HG03280 (cell line): ENCODE measurements around the gene TLE7.

Experiments
- ATAC-seq: cut with Tn5 transposase; IDR thresholded peaks from one replicate; pipeline ENCODE4 v1.9.1; 2021; ENCODE audit warnings: mild to moderate bottlenecking, moderate library complexity; ENCODE audit not compliant: unreplicated experiment

Gene TLE7

DNA sequence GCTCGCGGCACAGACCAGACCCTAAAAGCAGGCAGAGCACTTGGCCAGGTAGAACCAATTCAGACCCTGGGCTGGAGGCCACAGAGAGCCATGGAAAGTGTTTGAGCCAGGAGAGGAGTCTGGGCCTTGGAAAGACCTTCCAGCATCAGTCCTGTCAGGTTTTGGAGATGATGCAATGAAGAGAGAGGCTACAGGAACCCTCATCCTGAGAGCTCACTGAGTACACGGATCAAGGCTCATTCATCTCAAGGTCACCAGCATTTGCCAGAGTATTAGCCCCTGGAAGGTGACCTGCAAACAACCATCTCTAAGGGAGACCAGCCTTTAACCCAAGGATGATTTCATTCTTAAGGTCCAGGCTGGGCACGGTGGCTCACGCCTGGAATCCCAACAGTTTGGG, 27.8 kb downstream of the TLE7 start:
- no peak for ATAC-seq

DNA sequence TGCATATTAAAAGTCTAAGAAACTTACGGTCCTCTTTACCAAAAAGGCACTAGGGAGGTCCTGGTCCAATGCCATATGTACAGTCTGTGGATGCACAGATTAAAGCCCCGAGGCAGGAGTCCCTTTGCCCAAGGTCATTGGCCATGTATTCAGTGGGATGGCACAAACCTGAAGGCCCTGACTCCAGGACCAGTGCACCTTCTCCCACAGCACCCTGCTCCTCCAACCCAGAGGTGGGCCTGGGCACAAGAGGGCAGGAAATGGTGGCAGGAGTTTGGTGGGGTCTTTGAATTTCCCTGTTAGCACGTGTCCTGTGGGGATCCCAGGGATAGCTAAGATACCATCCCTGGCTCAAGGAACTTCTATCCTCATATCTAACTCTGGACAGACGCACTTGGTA, 28.5 kb downstream of the TLE7 start:
- ATAC-seq = no peak

DNA sequence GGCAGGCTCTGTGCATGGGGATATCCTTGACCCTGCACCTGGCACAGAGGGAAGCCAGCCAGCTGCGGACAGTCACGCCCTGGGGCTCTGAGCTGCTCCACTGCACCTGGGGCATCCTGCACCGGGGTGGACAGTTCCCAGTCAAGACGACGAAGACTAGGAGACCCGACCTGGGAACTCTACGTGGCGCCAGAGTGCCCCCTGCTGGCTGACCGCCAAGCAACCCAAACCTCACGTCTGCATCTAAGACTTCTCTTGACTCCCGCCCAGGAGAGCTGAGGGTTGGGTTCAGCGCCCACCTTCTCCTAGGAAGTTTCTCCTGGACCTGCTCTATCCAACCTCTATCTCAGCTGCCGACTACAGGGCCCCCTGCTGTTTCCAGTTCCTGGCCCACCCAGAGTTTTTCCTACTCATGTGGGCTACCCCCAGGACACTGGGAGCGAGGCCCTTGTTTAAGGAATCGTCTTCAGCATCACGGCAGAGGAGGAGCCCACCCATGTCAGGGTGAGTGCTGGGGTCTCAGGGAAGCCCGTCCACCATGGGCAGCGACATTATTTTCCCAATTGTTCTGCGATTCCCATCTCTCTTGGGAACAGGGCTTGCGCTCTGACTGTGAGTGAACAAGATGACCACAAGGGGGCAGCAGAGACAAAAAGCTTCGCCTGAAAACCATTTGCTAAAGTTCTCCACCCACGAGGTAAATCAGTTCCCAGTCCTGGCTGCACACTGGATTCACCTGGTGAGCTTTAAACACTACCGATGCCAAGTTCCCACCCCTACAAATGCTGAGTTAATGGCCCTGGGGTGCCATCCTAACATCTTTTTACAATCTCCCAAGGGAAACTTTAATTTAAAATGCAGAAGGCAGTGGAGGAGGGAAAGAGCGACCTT, 29.3 kb downstream of the TLE7 start:
- ATAC-seq = no peak

DNA sequence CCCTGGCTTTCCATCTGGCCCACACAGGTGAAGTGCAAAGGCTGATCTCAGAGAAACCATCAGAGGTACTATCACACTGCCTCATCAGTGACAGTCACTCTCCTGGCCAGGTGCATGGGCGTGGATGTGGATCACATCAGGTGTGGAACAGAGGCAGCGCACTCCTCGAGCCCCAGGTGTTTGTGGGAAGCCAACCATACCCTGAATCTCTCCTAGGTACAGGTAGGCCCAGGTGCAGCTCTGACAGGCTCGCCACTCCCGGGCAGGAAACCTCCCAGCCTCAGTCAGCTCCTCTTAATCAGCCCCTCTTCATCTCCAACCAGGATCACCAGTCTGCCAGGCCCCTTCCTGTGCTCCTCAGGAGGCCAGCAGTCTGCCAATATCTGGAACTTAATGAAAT, 31.7 kb downstream of the TLE7 start:
- no peak for ATAC-seq

DNA sequence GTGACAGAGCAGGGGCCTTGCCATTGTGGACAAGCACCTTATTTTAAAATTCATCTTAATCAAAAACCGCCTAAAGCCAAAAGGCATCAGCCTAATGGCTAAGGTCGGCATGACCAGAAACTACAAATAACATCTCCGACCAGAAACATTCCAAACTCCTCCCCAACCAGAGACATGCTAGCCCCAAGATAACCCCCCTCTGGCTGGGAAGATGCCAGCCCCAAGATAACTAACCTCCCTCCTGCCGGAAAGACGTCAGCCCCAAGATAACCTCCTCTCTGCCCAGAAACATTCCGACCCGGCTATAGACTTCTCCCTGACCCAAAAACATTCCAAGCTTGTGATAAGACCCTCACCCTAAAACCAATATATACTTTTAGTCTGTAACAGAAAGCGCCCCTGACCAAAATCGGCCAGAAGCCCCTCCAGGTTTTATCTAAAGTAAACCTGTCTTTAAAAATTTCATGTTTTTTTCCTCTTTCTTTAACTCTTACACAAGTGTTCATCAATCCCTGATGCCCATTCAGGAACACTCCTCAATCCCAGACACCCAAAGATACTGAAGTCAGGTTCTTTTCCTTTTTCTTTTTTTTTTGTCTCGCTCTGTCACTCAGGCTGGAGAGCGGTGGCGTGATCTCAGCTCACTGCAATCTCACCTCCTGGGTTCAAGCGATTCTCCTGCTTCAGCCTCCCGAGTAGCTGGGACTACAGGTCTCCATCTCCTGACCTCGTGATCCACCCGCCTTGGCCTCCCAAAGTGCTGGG, 32.7 kb downstream of the TLE7 start:
- ATAC-seq = no peak

DNA sequence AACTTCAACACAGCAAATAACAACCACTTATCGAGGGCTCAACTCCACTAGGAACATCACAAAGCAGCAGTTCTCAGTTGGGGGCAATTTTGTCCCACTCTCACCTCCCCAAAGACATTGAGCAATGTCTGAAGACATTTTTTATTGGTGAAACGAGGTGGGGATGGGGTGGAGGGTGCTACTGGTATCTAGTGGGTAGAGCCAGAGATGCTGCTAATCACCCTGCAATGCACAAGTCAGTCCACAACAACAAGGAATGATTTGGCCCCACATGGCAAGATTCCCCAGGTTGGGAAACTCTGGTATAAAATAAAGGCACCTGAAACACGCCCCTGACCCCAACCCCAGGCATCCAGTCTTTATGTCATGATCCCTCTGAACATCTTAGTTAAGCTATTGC, 33.3 kb downstream of the TLE7 start:
- no peak for ATAC-seq

DNA sequence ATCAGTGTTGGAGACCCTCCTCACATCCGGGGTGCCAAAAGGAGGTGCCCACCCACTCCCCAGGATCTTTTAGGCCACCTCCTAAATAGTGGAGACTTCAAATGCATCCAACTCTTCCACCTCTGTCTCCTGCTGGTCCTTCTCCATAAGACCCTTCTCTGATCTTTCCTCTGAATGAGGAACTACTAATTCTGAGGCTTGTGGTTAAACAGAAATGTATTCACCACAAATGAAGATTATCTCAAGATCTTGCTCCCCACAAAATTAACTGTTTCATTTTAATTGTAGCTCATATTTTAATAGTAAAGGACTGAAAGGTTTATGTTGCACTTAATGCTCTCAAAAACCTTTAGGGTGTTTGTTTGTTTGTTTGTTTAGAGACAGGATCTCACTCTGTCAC, 34.1 kb downstream of the TLE7 start:
- ATAC-seq = no peak

DNA sequence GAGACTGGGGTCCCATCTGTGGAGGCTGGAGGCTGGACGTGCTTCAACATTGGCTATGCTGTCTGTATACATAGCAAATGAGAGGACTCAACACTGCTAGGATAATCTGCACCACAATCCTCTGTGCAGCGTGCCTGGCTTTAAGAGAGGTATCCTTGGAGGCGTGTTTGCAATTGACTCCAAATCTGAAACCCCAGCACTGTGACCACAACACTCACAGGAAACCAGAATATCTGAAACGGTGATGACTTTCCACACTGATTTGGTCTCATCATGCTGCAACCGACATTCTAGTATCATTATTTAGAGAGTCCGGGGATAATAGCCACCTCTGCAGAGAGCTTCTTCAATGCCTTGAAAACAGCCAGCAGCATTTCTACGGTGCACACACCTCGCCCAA, 35.1 kb downstream of the TLE7 start:
- ATAC-seq = no peak

DNA sequence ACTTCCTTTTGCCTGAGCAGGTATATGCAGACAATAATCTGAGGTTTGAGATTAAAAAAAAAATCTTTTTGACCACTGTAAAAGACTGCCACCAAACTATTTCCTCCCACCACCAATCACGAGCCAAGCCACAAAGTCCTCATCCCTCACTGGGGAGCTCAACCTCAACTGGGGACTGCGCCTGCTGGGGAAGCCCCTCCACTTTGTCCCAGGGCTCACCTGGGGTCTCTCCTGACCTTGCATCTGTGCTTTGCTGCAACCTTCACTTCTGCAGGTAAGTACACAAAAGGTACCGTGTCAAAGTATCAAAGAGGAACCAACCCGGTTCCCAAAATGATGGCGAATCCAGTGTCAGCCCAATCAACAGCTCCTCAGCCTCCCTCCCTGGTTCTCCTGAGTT, 35.5 kb downstream of the TLE7 start:
- no peak for ATAC-seq

DNA sequence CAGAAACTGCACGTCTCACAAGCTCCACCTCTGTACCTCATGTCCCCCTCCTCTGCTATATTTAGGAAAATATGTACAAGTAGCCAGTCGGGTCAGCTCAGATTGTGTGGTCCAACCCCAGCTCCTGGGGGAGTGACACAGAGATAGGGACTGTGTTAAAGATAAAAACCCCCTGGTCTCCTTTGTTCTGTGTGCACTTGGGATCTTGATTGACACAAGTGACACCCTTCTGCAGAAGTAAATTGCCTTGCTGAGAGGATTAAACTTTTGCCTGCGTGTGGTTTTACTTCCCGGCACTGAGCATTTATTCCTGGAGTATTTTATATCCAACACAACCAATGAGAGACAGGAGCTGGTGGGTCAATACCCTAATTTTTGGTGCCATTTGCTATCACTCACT, 37.5 kb downstream of the TLE7 start:
- no peak for ATAC-seq

DNA sequence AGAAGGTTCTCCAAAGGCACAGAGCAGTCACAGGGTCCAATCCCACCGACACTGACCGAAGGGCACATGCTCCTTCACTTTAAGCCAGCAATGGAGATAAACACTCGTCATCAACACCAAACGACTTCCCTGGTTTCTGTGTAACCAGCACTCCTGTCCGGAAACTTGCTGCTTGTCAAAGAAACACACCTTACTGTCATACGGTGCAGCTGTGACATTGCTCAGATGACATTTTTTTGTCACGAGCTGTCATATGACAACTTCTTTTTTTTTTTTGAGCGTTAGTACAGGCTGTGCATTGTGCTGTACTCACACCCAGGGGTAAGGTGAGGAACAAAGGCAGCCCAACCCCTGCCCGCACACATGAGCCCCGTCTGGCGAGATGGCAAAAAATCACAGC, 39.2 kb downstream of the TLE7 start:
- no peak for ATAC-seq

DNA sequence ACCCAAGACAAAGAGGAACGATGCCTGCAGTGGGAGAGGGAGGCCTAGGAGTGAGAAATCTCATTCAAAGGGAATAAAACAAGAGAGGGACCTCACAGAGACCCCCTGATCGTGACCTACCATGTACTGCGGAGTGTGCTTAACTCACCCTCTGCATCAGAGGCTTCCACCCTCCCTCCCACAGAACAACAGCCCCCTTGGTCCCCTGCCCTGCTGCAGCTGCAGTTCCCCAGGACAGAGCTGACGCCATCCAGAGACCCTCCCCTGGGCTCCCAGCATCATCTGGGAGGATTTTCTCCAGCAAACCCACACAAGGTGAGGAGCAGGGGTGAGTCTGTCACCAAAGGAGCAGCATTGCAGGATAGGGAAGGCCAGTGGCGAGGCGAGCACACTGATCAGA, 39.8 kb downstream of the TLE7 start:
- no peak for ATAC-seq

DNA sequence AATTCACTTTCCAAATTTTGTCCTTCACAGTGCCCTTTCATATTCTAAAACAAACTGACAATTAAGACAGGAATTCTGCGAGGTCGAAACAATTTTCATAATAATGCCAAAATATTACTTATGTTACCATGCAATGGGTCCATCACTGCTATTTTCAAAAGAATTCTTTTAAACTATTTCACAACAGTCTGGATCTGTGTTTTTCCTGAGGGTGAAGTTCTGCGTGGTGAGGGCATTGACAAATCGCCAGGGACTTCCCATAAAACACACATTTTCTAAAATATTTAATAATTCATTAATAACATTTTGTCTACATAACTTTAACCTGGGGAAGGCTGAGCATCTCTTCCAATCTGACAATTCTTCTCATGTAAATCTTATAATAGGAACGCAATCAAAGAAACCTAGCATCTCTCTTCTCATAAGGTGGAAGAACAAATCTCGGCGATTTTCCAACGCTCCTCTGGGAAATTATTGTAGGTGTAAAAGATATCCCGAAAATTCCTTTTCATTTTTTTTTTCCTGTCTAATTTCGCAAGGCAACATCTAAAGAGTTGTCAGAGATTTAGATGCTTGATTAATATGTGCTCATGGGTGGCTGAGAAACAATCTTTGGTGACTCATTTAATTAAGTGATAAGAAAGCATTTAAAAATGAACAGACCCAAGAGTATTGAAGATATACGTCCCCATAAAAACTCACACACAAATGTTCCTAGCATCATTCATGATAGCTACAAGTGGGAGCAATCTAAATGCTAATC, 41.9 kb downstream of the TLE7 start:
- ATAC-seq = no peak

DNA sequence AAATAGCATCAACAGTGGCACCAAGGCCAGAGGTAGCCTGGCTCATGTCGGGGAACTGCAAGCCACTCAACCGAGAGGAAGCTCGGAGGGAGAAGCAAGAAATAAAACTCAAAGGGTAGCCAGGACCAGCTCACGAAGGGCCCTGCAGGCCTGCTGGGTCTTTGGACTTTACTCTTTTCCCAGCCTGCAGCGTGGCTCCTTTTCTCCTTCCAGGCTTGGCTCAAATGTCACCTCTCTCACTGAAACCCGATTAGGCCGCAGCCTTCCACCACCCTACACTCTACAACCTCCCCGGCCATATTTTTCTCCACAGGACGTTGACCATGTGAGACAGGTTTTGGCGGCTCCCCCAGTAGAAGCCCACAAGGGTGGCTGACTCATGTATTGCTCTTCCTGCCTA, 45.3 kb downstream of the TLE7 start:
- no peak for ATAC-seq

DNA sequence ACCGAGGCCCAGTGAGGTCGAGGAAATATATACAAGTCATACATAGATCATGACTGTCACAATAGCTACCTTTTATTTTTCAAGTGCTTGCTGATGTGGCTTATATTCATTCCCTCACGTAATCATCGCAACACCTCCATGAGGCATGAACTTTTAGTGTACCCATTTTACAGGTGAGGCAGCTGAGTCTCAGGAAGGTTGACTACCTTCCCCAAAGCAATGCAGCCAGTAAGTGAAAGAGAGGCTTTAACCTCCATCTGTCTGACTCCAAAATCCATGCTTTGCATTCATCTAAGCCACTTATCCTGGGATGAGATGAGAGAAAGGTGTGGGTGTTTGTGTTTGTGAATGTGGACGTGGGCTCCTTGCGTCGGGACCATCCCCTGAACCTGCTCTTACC, 52.5 kb downstream of the TLE7 start:
- no peak for ATAC-seq

DNA sequence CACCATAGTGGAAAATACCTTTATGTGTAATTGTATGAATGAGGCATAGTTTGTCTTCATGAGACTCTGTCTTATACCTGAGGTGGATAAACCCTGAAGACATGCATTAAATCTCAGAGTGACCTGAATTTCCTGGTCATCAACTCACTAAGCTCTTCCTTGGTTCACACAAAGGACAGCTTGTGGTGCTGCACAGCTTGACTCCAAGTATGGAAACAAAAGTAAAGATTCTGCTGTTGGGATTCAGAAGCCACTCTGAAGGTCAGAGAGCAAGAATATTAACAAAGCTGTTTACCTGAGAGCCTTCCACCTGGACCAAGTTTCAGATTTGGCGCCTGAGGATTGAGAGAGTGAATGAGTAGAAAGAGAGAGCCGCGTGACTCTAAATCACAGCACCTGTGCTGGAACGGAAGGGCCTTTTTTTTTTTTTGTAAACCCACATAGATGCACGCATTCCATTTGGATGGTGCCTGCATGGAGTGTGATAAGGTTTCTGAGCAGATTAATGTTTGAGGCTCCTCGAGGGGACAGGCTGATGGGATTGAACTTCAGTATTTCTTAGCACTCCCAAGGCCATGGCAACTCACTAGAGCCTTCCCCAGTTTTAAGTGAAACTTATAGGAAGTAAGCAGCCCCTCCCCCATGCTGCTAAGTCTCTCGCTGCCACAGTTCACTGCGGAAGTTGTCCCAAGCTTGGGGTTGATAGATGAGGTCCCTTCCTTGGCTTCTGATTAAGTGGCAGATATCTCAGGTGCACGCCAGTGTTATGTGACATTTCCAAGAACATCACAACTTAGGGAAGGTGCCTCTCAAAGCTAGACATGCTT, 54.6 kb downstream of the TLE7 start:
- ATAC-seq = no peak

DNA sequence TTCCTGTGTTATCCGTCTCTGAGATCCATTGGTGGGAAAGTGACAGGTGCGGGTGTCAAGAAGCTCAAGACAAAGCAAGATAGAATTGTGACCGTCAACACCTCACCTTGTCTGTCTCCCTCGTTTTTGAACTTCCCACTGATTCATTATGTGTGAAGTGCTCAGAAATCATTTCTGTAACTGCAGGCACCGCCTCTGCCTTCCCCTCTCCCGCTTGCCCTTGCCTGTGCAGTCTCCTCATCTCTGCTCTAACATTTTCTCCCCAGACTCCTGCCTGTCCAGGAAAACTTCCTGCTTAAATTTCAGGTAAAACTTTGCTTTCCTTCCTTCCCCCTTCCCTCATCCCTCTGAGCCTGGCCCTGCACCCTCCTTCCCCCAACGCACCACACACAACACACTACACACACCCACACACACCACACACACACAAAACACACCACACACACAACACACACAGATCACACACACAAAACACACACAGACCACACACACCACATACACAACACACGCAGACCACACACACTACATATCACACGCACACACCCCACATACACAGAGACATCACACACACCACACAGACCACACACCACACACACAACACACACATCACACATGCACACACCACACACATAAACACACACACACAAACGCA, 57.7 kb downstream of the TLE7 start:
- no peak for ATAC-seq

DNA sequence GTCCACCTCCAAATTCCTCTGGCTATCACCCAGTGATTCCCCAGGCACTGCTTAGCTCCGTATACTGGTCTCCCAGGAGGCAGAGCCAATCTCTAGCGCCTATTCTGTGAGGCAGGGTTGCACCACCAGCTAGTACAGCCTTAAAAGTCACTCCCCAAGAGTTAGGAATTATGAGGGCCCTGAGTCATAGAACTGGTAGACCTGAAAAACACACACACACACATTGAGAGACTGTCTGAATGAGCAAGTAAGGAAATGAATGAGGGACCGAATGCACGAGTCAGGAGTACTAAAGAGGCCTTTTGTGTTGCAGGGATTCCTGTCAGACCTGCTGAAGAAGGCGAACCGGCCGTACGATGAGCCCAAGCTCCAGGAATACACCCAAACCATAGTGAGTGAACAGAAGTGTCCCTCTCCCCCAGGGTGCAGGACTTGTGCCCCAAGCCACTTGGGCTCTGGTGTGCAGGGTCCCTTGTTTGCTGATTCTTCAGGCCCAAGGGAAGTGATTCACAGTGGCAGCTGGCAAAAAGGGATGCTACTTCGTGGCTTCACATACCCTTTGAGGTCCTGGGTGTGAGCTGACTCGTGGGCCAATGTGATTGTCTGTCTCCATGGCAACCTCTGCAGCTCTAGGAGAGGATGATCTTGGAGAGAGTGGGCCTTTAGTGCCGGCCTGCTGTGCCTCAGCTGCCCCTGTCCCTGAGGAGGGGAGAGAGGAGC, 58.6 kb downstream of the TLE7 start:
- no peak for ATAC-seq

DNA sequence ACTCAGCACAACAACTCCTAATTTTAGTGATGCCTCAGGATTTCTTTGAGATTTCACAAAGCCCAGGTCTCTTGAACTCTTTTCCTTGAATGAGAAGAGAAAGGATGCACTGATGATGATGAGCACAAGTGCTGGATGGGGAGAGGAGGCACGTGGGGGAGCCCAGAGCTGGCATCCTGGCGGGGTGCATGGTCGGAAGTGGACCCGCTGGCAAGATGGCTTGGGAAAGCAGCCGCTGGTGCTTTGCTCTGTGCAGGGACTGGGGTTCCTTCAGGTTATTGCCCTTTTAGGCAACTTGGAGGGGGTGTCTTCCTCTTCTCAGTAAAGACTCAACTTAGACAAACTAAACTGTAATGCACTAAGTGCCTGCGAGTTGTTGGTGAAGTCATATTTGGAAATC, 61.0 kb downstream of the TLE7 start:
- ATAC-seq = no peak
